GM23338 (cell line): ENCODE results near the gene SUN3. TPM values are rescaled to one million over a fixed set of nuclear protein-coding genes. Genes with fewer than 3 reads are reported as not detected.

Source experiments
- ATAC-seq: fragments of 200-7000 bp; cut with Tn5 transposase; 3 replicates; pipeline ENCODE4 v1.9.1; 2020
- DNase-seq: peaks from one replicate; pipeline ENCODE4 v3.0.0-alpha.2; 2015; ENCODE audit warnings: low spot score
- H2AFZ ChIP-seq: fragments of 200-600 bp; sonication (generic); 2 replicates; pipeline ENCODE4 v1.8.0; 2016; ENCODE audit warnings: antibody characterized with exemption, mild to moderate bottlenecking, moderate library complexity
- H3F3A ChIP-seq: fragments of 200-600 bp; sonication (generic); replicated peaks from 2 replicates; pipeline ENCODE4 v1.8.0; 2017; ENCODE audit warnings: antibody characterized with exemption, mixed run types, low read depth
- H3K27ac ChIP-seq: fragments of 200-600 bp; sonication (generic); 2 replicates; pipeline ENCODE4 v1.6.1; 2016; ENCODE audit warnings: low read depth
- H3K27me3 ChIP-seq: fragments of 200-600 bp; sonication (generic); 2 replicates; pipeline ENCODE4 v1.8.0; 2016; ENCODE audit warnings: mild to moderate bottlenecking, mixed run types, moderate library complexity; ENCODE audit not compliant: insufficient read depth
- H3K36me3 ChIP-seq: fragments of 200-600 bp; sonication (generic); 2 replicates; pipeline ENCODE4 v1.8.0; 2016; ENCODE audit warnings: mild to moderate bottlenecking; ENCODE audit not compliant: insufficient read depth
- H3K4me1 ChIP-seq: fragments of 200-600 bp; sonication (generic); 2 replicates; pipeline ENCODE4 v1.8.0; 2016; ENCODE audit warnings: mild to moderate bottlenecking, moderate library complexity; ENCODE audit not compliant: insufficient read depth
- H3K4me2 ChIP-seq: fragments of 200-600 bp; sonication (generic); 2 replicates; pipeline ENCODE4 v1.7.1; 2017; ENCODE audit warnings: mixed run types
- H3K4me3 ChIP-seq: fragments of 200-600 bp; sonication (generic); 2 replicates; pipeline ENCODE4 v1.6.1; 2016; ENCODE audit warnings: mixed run types
- H3K79me2 ChIP-seq: fragments of 200-600 bp; sonication (generic); replicated peaks from 2 replicates; pipeline ENCODE4 v1.8.0; 2017; ENCODE audit warnings: mild to moderate bottlenecking; ENCODE audit not compliant: insufficient read depth
- H3K9me2 ChIP-seq: fragments of 200-600 bp; sonication (generic); 2 replicates; pipeline ENCODE4 v1.8.0; 2017; ENCODE audit not compliant: insufficient read depth
- H4K20me1 ChIP-seq: fragments of 200-600 bp; sonication (generic); replicated peaks from 2 replicates; pipeline ENCODE4 v1.8.0; 2017; ENCODE audit warnings: mild to moderate bottlenecking; ENCODE audit not compliant: insufficient read depth
- H3K27ac Mint-ChIP-seq: 2 replicates; pipeline ENCODE4 v1.8.0; 2020; ENCODE audit warnings: inconsistent platforms, mild to moderate bottlenecking, moderate library complexity, mixed read lengths
- H3K27me3 Mint-ChIP-seq: 3 replicates; pipeline ENCODE4 v1.8.0; 2022; ENCODE audit warnings: low read depth, mild to moderate bottlenecking, moderate library complexity, mixed read lengths, inconsistent platforms; ENCODE audit not compliant: insufficient read depth, poor library complexity
- H3K36me3 Mint-ChIP-seq: 3 replicates; pipeline ENCODE4 v1.8.0; 2021; ENCODE audit warnings: low read depth, mild to moderate bottlenecking, inconsistent platforms, moderate library complexity, mixed read lengths
- H3K4me1 Mint-ChIP-seq: 3 replicates; pipeline ENCODE4 v1.8.0; 2020; ENCODE audit warnings: mild to moderate bottlenecking, inconsistent platforms, mixed read lengths
- H3K4me3 Mint-ChIP-seq: 3 replicates; pipeline ENCODE4 v1.8.0; 2021; ENCODE audit warnings: moderate library complexity, mild to moderate bottlenecking, inconsistent platforms, mixed read lengths
- H3K9me3 Mint-ChIP-seq: 3 replicates; pipeline ENCODE4 v1.8.0; 2020; ENCODE audit warnings: moderate library complexity, mild to moderate bottlenecking, inconsistent platforms, mixed read lengths
- CREB1 ChIP-seq: fragments of 250-450 bp; sonication (Bioruptor Pico); IDR thresholded peaks from 2 replicates; pipeline ENCODE4 v1.5.0; 2020; ENCODE audit warnings: low read depth, mild to moderate bottlenecking, moderate library complexity
- CTCF ChIP-seq, 2 experiments: fragments of 200-600 bp in 1 of 2; sonication (generic) in 1 of 2; conservative IDR thresholded peaks; 2 replicates each; pipeline versions ENCODE4 v1.5.1 to v1.6.1; 2016 to 2017; ENCODE audit warnings: antibody characterized with exemption in 2 of 2, low read depth in 2 of 2, mild to moderate bottlenecking in 2 of 2, moderate library complexity in 1 of 2
- ETS1 ChIP-seq: IDR thresholded peaks from 2 replicates; pipeline ENCODE4 v1.6.1; 2016; ENCODE audit warnings: antibody characterized with exemption
- EZH2 ChIP-seq: fragments of 200-600 bp; sonication (generic); IDR thresholded peaks from one replicate; pipeline ENCODE4 v1.8.0; 2017; ENCODE audit warnings: antibody characterized with exemption, mild to moderate bottlenecking, low read depth; ENCODE audit not compliant: unreplicated experiment
- EZH2phosphoT487 ChIP-seq: fragments of 200-600 bp; sonication (generic); IDR thresholded peaks from one replicate; pipeline ENCODE4 v1.8.1; 2018; ENCODE audit warnings: antibody characterized with exemption; ENCODE audit not compliant: unreplicated experiment
- JUNB ChIP-seq: IDR thresholded peaks from one replicate; pipeline ENCODE4 v1.6.1; 2016; ENCODE audit warnings: antibody characterized with exemption; ENCODE audit not compliant: unreplicated experiment
- NANOG ChIP-seq: IDR thresholded peaks from 2 replicates; pipeline ENCODE4 v1.6.1; 2016; ENCODE audit warnings: antibody characterized with exemption, borderline replicate concordance
- POLR2AphosphoS5 ChIP-seq: IDR thresholded peaks from 2 replicates; pipeline ENCODE4 v1.6.1; 2016; ENCODE audit warnings: antibody characterized with exemption, low read depth
- REST ChIP-seq: IDR thresholded peaks from one replicate; pipeline ENCODE4 v1.6.1; 2018; ENCODE audit warnings: antibody characterized with exemption; ENCODE audit not compliant: unreplicated experiment
- STAT1 ChIP-seq: IDR thresholded peaks from one replicate; pipeline ENCODE4 v1.6.1; 2016; ENCODE audit warnings: antibody characterized with exemption; ENCODE audit not compliant: unreplicated experiment
- ZNF114 ChIP-seq: fragments of 250-450 bp; sonication (Bioruptor Pico); IDR thresholded peaks from 2 replicates; pipeline ENCODE4 v1.5.0; 2020; ENCODE audit warnings: mild to moderate bottlenecking, moderate library complexity
- ZNF331 ChIP-seq: fragments of 250-450 bp; sonication (Bioruptor Pico); IDR thresholded peaks from 2 replicates; pipeline ENCODE4 v1.5.0; 2020; ENCODE audit warnings: low read depth, mild to moderate bottlenecking, moderate library complexity
- ZNF462 ChIP-seq: fragments of 250-450 bp; sonication (Bioruptor Pico); IDR thresholded peaks from 2 replicates; pipeline ENCODE4 v1.5.0; 2020; ENCODE audit warnings: mild to moderate bottlenecking, moderate library complexity
- polyA plus RNA-seq: library from polyadenylated mRNA; unstranded; fragments of >200 nt; fragmentation: Nextera tagmentation; extraction: Ambion mirVana; gene quantifications from 2 replicates; pipeline ENCODE4 v1.2.1, GENCODE V29; 2016
- total RNA-seq: library from RNA; depleted of rRNA; stranded (reverse); fragments of >200 nt; shearing (Covaris generic); gene quantifications from 2 replicates; pipeline ENCODE4 v1.2.3, GENCODE V29; 2014

The SUN3 gene
- total and polyA plus RNA-seq, 2 experiments from 2014 or later, result 0.52 TPM; not detected in 1

GRCh38 chr7:47962262-47962661 is 66.6 kb downstream of the SUN3 start:
- Mint-ChIP-seq H3K36me3 (peaks cover 87% of the 10 kb centered on the region), H3K27me3 (peaks cover 5% of the 10 kb centered on the region), H3K4me3 (no peak overlapping the region), H3K4me1 (no peaks in the 10 kb centered on the region), H3K27ac (no peak overlapping the region), H3K9me3 (peaks cover 15% of the 10 kb centered on the region)
- DNase-seq (no peak), ATAC-seq (no peak)
- TF ChIP-seq ETS1, result no peak
- TF ChIP-seq CTCF (conservative IDR thresholded peaks at IDR 0.05; ENCODE audit: low read depth in 2 of 2), result no peak
- no peak for TF ChIP-seq ZNF462
- no peak for TF ChIP-seq EZH2phosphoT487
- TF ChIP-seq EZH2, result no peak
- no peak for TF ChIP-seq JUNB
- TF ChIP-seq ZNF114 (CRISPR knock-in tag), result no peak
- no peak for TF ChIP-seq REST
- TF ChIP-seq POLR2AphosphoS5, result no peak
- TF ChIP-seq NANOG, result no peak
- no peak for TF ChIP-seq STAT1
- TF ChIP-seq ZNF331 (CRISPR knock-in tag), result no peak
- no peak for TF ChIP-seq CREB1 (CRISPR knock-in tag)
- no peaks in the 10 kb centered on the region for H3K27me3 ChIP-seq
- H3K9me2 ChIP-seq, result no peaks in the 10 kb centered on the region; the same call in 1 of the 2 replicates
- no peak overlapping the region for H3K4me2 ChIP-seq
- H3K79me2 ChIP-seq, result peaks cover 9% of the 10 kb centered on the region; the same call in 1 of the 2 replicates
- no peak overlapping the region for H3K4me3 ChIP-seq
- no peaks in the 10 kb centered on the region for H3F3A ChIP-seq
- H3K4me1 ChIP-seq, result no peaks in the 10 kb centered on the region
- peaks cover 3% of the 10 kb centered on the region; the same call in 1 of the 2 replicates for H4K20me1 ChIP-seq
- H2AFZ ChIP-seq, result no peak overlapping the region
- H3K36me3 ChIP-seq, result peaks cover 48% of the 10 kb centered on the region
- no peak overlapping the region for H3K27ac ChIP-seq
